IPS-18a (cell line): ENCODE results near the gene WDR86.

ENCODE experiments used
- H3K27ac ChIP-seq: one replicate; pipeline ENCODE4 v1.5.1; 2013; ENCODE audit warnings: low read length
- H3K27me3 ChIP-seq: one replicate; pipeline ENCODE4 v1.6.1; 2013; ENCODE audit warnings: mild to moderate bottlenecking, low read length; ENCODE audit not compliant: control insufficient read depth, insufficient read depth
- H3K36me3 ChIP-seq: one replicate; pipeline ENCODE4 v1.6.1; 2013; ENCODE audit warnings: low read depth, low read length; ENCODE audit not compliant: control insufficient read depth
- H3K4me1 ChIP-seq: one replicate; pipeline ENCODE4 v1.6.1; 2013; ENCODE audit warnings: low read depth, low read length; ENCODE audit not compliant: control insufficient read depth
- H3K4me3 ChIP-seq: one replicate; pipeline ENCODE4 v1.5.1; 2013; ENCODE audit warnings: low read length
- H3K9ac ChIP-seq: one replicate; pipeline ENCODE4 v1.6.1; 2013; ENCODE audit warnings: mild to moderate bottlenecking, low read length, moderate library complexity
- H3K9me3 ChIP-seq: one replicate; pipeline ENCODE4 v1.6.1; 2013; ENCODE audit warnings: low read depth, low read length; ENCODE audit not compliant: control insufficient read depth

WDR86 gene

DNA sequence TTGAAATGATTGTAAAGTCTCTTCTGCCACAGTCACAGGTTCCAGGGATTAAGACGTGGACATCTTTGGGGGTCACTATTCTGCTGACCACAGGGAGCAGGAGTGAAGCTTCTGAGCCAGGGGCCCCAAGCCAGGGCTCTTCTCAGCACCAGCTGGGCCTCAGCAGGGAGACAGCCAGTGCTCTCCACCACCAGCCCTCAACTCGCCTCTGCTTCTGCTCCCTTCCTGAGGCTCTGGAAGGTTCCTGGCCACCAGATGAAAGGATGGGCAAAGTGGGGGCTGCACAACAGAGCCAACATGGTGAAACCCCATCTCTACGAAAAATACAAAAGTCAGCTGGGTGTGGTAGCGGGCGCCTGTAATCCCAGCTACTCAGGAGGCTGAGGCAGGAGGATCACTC lies 41.3 kb upstream of the WDR86 start:
- no peak overlapping the region for H3K9ac ChIP-seq
- H3K27ac ChIP-seq = no peak overlapping the region
- H3K36me3 ChIP-seq = no peaks in the 10 kb centered on the region
- H3K4me3 ChIP-seq = no peak overlapping the region
- H3K27me3 ChIP-seq = peaks cover 6% of the 10 kb centered on the region
- H3K9me3 ChIP-seq = no peaks in the 10 kb centered on the region
- peaks cover 10% of the 10 kb centered on the region for H3K4me1 ChIP-seq

DNA sequence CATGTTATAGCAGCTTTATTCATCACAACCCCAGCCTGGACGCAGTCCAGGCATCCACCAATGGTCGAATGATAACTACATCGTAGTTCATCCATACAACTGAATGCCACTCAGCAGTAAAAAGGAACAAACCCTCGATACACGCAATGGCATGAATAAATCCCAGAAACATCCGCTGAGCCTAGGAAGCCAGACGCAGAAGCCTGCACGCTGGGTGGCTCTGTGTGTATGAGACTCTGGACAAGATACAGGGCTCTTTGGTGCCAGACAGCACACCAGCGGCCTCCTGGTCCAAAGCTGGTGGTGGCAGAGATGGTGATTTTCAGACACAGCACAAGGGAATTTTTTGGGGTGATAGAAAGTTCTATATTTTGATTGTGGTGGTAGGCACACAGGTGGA lies 40.2 kb upstream of the WDR86 start:
- Histone ChIP-seq H3K9me3 (no peaks in the 10 kb centered on the region), H3K27ac (no peak overlapping the region), H3K27me3 (peaks cover 6% of the 10 kb centered on the region), H3K4me1 (no peaks in the 10 kb centered on the region), H3K9ac (no peak overlapping the region), H3K36me3 (no peaks in the 10 kb centered on the region), H3K4me3 (no peak overlapping the region)

DNA sequence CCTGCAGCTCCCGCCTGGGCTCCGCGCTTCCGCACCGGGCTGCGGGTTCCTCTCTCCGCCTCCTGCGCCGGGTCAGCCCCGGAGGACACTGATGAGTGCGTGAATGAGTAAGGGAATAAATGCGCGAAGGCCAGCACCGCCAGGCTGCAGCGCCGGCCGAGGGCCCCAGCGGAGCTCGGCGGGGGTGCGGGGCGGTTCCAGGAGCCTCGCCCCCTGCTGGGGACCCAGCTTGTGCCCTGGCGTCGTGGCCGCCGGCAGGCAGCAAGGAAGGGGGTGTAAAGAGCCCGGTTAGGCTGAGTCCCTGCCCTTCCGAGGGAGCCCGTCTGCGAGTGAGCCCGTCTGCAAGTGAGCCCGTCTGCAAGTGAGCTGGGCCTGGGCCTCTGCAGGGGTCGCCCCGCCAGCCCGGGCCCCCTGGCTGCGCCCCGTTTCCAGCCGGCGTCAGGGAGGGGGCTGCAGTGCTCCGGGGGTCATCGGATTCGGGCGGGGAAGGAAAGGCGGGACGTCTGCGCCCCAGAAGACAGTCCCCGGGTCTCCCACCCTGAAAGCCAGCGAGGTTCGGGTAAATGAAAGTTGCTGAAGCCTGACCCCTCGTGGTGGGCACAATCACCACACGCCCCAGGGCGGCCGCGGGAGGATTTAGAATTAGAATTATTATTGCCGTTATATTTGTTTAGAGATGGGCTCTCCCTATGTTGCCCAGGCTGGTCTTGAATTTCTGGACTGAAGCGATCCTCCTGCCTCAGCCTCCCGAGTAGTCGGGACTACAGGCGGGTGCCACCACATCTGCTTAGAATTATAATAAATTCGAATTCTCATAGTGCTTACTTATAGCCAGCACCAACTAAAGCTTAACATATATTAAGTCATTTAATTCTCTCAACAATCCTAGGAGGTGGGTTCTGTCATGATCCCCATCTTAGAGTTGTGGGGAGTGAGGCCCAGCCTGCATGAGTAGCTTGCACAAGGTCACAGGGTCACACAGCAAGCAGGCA lies 38.7 kb upstream of the WDR86 start:
- Histone ChIP-seq H3K4me3 (peak overlapping the region; percentile 55), H3K27ac (no peak overlapping the region), H3K27me3 (peaks cover 6% of the 10 kb centered on the region), H3K36me3 (no peaks in the 10 kb centered on the region), H3K4me1 (no peaks in the 10 kb centered on the region), H3K9ac (no peak overlapping the region), H3K9me3 (no peaks in the 10 kb centered on the region)

DNA sequence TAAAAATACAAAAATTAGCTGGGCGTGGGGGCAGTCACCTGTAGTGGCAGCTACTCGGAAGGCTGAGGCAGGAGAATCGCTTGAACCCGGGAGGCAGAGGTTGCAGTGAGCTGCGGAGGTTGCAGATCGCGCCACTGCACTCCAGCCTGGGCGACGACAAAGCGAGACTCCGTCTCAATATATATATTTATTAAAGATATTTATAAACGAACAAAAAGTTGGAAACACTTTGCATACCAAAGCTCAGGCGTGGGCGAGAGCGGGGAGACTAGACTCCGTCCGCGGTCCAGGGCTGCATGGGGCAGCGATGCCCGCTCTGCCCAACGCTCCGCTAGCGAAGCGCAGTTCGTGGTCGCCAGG lies 38.0 kb upstream of the WDR86 start:
- Histone ChIP-seq H3K9ac (no peak overlapping the region), H3K9me3 (no peaks in the 10 kb centered on the region), H3K27ac (no peak overlapping the region), H3K4me1 (no peaks in the 10 kb centered on the region), H3K27me3 (peaks cover 6% of the 10 kb centered on the region), H3K4me3 (peak overlapping the region; percentile 55), H3K36me3 (no peaks in the 10 kb centered on the region)

DNA sequence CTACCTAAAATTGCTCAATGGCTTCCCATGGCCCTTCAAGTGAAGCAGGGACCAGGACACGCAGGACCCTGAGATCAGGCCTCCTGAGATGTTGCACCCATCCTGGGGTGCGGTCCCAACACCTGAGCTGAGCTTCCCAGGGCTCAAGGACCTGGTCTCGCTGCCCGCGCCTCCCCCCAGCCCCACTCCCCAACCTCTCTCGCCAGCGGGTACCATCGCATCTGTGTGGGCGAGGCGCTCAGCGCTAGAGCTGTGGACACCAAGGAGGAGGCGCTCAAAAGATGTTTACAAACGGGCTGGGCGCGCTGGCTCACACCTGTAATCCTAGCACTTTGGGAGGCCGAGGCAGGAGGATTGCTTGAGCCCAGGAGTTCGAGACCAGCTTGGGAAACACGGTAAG lies 37.5 kb upstream of the WDR86 start:
- no peak overlapping the region for H3K27ac ChIP-seq
- no peak overlapping the region for H3K9ac ChIP-seq
- H3K9me3 ChIP-seq = no peaks in the 10 kb centered on the region
- no peak overlapping the region for H3K4me3 ChIP-seq
- no peaks in the 10 kb centered on the region for H3K4me1 ChIP-seq
- H3K27me3 ChIP-seq = peaks cover 6% of the 10 kb centered on the region
- no peaks in the 10 kb centered on the region for H3K36me3 ChIP-seq

DNA sequence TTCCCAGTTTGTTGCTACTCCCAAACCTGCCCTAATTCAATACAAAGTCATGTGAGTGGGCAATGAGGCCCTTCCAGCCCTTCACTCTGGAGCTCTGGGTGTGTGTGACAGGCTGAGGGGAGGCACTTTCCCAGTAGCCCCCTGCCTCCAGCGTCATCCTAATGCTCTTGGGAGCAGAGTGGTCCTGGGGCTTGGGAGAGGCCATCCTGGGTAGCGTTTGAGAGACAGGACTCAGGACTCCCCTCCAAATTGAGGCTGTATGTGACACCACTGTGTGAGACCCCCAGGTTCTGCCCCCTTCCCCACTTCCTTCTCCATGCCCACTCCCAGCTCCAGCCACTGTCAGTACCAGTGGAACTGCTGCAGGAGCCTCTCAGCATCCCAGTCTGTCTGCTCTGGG lies 36.6 kb upstream of the WDR86 start:
- Histone ChIP-seq H3K36me3 (no peaks in the 10 kb centered on the region), H3K4me3 (no peak overlapping the region), H3K9ac (no peak overlapping the region), H3K9me3 (no peaks in the 10 kb centered on the region), H3K4me1 (no peaks in the 10 kb centered on the region), H3K27ac (no peak overlapping the region), H3K27me3 (peaks cover 6% of the 10 kb centered on the region)

DNA sequence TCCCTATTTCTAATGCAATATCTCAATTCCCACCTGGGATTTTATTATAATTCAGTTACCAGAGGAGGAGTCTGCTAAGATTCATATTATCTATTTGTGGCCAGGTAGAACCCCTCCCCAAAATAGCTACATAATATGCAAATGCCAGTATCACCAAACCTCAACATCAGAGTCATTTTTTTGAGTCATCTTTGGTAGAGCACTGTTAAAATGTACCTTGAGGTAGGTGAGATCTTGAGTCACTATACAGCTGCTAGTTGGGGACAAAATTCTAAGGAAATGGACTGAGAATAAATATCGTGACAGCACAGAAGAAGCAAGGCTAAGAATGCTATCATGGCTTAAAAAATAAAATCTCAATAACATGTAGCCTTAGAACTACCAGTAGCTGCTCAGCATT lies 34.8 kb upstream of the WDR86 start:
- Histone ChIP-seq H3K27ac (no peak overlapping the region), H3K4me3 (no peak overlapping the region), H3K9me3 (no peaks in the 10 kb centered on the region), H3K36me3 (no peaks in the 10 kb centered on the region), H3K9ac (no peak overlapping the region), H3K27me3 (peaks cover 7% of the 10 kb centered on the region), H3K4me1 (peaks cover 3% of the 10 kb centered on the region)

DNA sequence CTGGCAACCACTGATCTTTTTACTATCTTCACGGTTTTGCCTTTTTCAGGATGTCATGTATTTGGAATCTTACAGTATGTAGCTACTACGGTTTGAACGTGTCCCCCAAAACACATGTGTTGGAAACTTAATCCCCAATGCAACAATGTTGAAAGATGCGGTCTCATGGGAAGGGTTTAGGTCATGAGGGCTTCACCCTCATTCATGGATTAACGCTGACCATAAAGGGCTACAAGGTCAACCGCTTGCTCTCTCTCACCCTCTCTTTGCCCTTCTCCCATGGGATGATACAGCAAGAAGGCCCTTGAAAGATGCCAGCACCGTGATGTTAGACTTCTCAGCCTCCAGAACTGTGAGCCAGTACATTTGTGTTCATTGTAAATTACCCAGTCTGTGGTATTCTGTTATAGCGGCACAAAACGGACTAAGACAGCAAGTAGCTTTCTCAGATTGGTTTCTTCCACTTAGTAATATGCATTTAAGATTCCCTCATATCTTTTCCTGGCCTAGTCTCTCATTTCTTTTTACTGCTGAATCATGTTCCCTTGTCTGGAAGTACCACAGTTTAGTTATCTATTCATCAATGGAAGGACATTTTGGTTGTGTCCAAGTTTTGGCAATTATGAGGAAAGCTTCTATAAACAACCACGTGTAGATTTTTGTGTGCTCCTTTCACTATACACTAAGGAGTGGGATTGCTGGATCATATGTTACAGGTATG lies 33.1 kb upstream of the WDR86 start:
- H3K9ac ChIP-seq = no peak overlapping the region

DNA sequence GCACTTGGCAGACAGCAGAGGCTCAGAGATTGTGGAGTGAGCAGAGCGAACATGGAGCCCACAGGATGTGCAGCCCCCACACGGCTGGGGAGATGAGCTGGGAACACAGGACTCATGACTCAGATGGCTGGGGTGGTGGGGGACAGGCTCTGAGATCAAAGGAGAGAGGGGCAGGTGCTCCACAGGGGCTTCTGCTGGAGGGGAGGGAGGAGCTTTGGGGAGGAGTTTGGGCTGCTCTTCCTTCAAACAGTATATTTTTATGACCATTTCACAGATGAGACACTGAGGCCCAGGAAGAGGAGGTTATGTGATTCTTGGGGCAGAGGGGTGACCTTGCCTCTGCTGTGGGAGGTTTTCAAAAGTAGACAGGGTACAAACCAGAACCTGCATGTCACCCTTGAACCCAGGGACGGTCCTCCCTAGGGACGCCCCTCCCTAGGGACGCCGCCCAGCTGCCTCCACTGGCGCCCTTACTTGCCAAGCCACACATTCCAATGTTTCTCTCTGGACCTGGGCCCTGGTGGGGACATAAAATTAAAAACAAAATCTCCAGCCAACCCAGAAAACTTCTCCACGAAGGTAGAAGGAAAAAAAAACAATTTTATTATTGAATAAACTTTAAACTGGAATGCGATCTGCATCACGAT lies 31.1 kb upstream of the WDR86 start:
- no peaks in the 10 kb centered on the region for H3K36me3 ChIP-seq
- H3K4me3 ChIP-seq = peak overlapping the region; percentile 49
- no peak overlapping the region for H3K9ac ChIP-seq
- H3K4me1 ChIP-seq = peaks cover 3% of the 10 kb centered on the region
- H3K27ac ChIP-seq = no peak overlapping the region
- H3K9me3 ChIP-seq = no peaks in the 10 kb centered on the region
- H3K27me3 ChIP-seq = peaks cover 11% of the 10 kb centered on the region

More for the DNA sequence above, 33.1 kb upstream of the WDR86 start:
- no peaks in the 10 kb centered on the region for H3K9me3 ChIP-seq
- no peak overlapping the region for H3K27ac ChIP-seq
- peaks cover 12% of the 10 kb centered on the region for H3K27me3 ChIP-seq
- H3K36me3 ChIP-seq = no peaks in the 10 kb centered on the region
- H3K4me3 ChIP-seq = no peak overlapping the region
- H3K4me1 ChIP-seq = peaks cover 3% of the 10 kb centered on the region

DNA sequence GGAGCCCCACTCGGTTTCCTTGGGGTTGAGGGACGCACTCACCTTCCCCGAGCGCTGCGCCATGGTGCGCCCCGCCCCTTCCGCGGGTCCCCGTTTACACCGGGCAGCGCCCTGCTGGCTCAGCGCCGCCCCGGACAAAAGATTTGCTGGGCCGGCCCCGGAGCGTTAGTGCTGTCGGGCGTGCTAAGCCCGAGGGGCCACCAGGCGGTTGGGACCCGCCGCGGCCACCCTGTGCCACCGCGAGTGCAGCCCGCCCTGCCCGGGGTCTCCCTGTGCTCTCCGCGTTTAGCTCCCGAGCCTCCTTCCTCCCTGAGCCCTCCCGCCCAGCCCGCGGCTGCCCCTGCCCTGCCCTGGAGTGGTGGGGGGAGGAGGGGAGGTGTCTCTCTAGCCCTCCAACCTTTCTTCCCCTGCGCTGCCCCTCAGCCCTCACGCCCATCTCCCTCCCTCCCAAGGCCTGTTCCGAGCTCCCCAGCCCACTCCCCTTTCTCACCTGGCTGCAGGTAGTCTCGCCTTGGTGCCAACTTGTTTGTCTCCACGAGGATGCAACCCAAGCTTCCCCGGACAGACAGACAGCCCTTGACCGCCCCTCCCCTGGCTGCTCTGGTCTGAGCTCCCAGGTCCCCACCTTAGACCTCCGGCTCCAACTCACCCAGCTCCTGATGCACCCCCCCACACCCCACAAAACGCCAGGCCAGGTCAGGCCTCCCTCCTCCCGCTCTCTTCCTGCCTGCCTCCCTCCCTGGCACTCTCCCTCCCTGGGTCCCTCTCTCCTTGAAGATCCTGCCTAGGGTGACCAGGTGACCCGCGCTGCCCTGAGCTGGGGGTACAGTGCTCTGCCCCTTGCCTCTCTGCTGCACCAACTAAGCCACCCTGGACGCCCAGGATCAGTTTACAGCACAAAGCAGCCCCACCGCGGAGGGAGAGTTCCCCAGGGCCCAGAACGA lies 30.3 kb upstream of the WDR86 start, which contains the start of gene CRYGN:
TSS of gene CRYGN (minus strand) at position 287 of the 944 bp plus-strand sequence. CDS start at position 63, 224 bp downstream.
- Histone ChIP-seq H3K9ac (peak within 1 kb of the TSS; percentile 30), H3K4me3 (peak within 1 kb of the TSS; percentile 49), H3K9me3 (no peaks in the 10 kb centered on the region)

More for the DNA sequence above, 30.3 kb upstream of the WDR86 start, which contains the start of gene CRYGN:
- Histone ChIP-seq H3K36me3 (no peaks in the 10 kb centered on the region), H3K27ac (no peak within 1 kb of the TSS), H3K4me1 (peaks cover 3% of the 10 kb centered on the region), H3K27me3 (peaks cover 11% of the 10 kb centered on the region)
